ENCODE results near the gene ZNF608.

Gene ZNF608

GRCh38 chr5:124748687-124749594 is 2.5 kb upstream of the ZNF608 start:
- H3K4me3 ChIP-seq (ENCODE audit: low read length): peak overlapping the region; percentile 80
- no peaks in the 10 kb centered on the region for H3K36me3 ChIP-seq (ENCODE audit: control insufficient read depth, insufficient read depth, low read length)
- no peaks in the 10 kb centered on the region for H3K27me3 ChIP-seq (ENCODE audit: control insufficient read depth, insufficient read depth, low read length)
- H3K4me1 ChIP-seq (ENCODE audit: control insufficient read depth, insufficient read depth, low read length): peaks cover 3% of the 10 kb centered on the region
- peak overlapping the region; percentile 75 for H3K27ac ChIP-seq (ENCODE audit: low read depth, low read length)
- peak overlapping the region; percentile 38 for H3K9ac ChIP-seq (ENCODE audit: low read length)

- H3K9ac ChIP-seq (ENCODE audit: low read length): peak overlapping the region; percentile 66
- H3K27ac ChIP-seq (ENCODE audit: low read depth, low read length): peak overlapping the region; percentile 75
- peak overlapping the region; percentile 80 for H3K4me3 ChIP-seq (ENCODE audit: low read length)
- no peaks in the 10 kb centered on the region for H3K27me3 ChIP-seq (ENCODE audit: control insufficient read depth, insufficient read depth, low read length)
- peaks cover 3% of the 10 kb centered on the region for H3K4me1 ChIP-seq (ENCODE audit: control insufficient read depth, insufficient read depth, low read length)
- H3K36me3 ChIP-seq (ENCODE audit: control insufficient read depth, insufficient read depth, low read length): no peaks in the 10 kb centered on the region
Measured at GRCh38 chr5:124747791-124748686, 1.6 kb upstream of the ZNF608 start.

GRCh38 chr5:124746916-124747790 is 714 bp upstream of the ZNF608 start:
- Histone ChIP-seq H3K27ac (ENCODE audit: low read depth, low read length) (peak overlapping the region; percentile 75), H3K9ac (ENCODE audit: low read length) (peak overlapping the region; percentile 66), H3K4me3 (ENCODE audit: low read length) (peak overlapping the region; percentile 80), H3K4me1 (ENCODE audit: control insufficient read depth, insufficient read depth, low read length) (peaks cover 6% of the 10 kb centered on the region), H3K27me3 (ENCODE audit: control insufficient read depth, insufficient read depth, low read length) (no peaks in the 10 kb centered on the region), H3K36me3 (ENCODE audit: control insufficient read depth, insufficient read depth, low read length) (no peaks in the 10 kb centered on the region)

GRCh38 chr5:124745007-124745927 is 1.2 kb downstream of the ZNF608 start:
- Histone ChIP-seq H3K27ac (ENCODE audit: low read depth, low read length) (peak overlapping the region; percentile 75), H3K27me3 (ENCODE audit: control insufficient read depth, insufficient read depth, low read length) (no peaks in the 10 kb centered on the region), H3K9ac (ENCODE audit: low read length) (peak overlapping the region; percentile 5), H3K36me3 (ENCODE audit: control insufficient read depth, insufficient read depth, low read length) (no peaks in the 10 kb centered on the region), H3K4me3 (ENCODE audit: low read length) (peak overlapping the region; percentile 80), H3K4me1 (ENCODE audit: control insufficient read depth, insufficient read depth, low read length) (peaks cover 10% of the 10 kb centered on the region)

- H3K9ac ChIP-seq (ENCODE audit: low read length): peak overlapping the region; percentile 54
- H3K4me1 ChIP-seq (ENCODE audit: control insufficient read depth, insufficient read depth, low read length): peaks cover 9% of the 10 kb centered on the region
- no peaks in the 10 kb centered on the region for H3K36me3 ChIP-seq (ENCODE audit: control insufficient read depth, insufficient read depth, low read length)
- H3K27ac ChIP-seq (ENCODE audit: low read depth, low read length): peak overlapping the region; percentile 75
- no peaks in the 10 kb centered on the region for H3K27me3 ChIP-seq (ENCODE audit: control insufficient read depth, insufficient read depth, low read length)
- peak overlapping the region; percentile 64 for H3K4me3 ChIP-seq (ENCODE audit: low read length)
Measured at GRCh38 chr5:124744170-124744971, 2.1 kb downstream of the ZNF608 start.

GRCh38 chr5:124743602-124744169 is 2.8 kb downstream of the ZNF608 start:
- H3K9ac ChIP-seq (ENCODE audit: low read length): peak overlapping the region; percentile 54
- peak overlapping the region; percentile 64 for H3K4me3 ChIP-seq (ENCODE audit: low read length)
- peak overlapping the region; percentile 75 for H3K27ac ChIP-seq (ENCODE audit: low read depth, low read length)
- H3K27me3 ChIP-seq (ENCODE audit: control insufficient read depth, insufficient read depth, low read length): no peaks in the 10 kb centered on the region
- peaks cover 10% of the 10 kb centered on the region for H3K4me1 ChIP-seq (ENCODE audit: control insufficient read depth, insufficient read depth, low read length)
- no peaks in the 10 kb centered on the region for H3K36me3 ChIP-seq (ENCODE audit: control insufficient read depth, insufficient read depth, low read length)

- no peaks in the 10 kb centered on the region for H3K36me3 ChIP-seq (ENCODE audit: control insufficient read depth, insufficient read depth, low read length)
- H3K9ac ChIP-seq (ENCODE audit: low read length): no peak overlapping the region
- H3K4me1 ChIP-seq (ENCODE audit: control insufficient read depth, insufficient read depth, low read length): peaks cover 15% of the 10 kb centered on the region
Measured at GRCh38 chr5:124742983-124743601, 3.3 kb downstream of the ZNF608 start.

GRCh38 chr5:124742521-124742920 is 3.9 kb downstream of the ZNF608 start:
- no peak overlapping the region for H3K9ac ChIP-seq (ENCODE audit: low read length)
- H3K4me3 ChIP-seq (ENCODE audit: low read length): peak overlapping the region; percentile 64
- no peaks in the 10 kb centered on the region for H3K27me3 ChIP-seq (ENCODE audit: control insufficient read depth, insufficient read depth, low read length)
- peaks cover 18% of the 10 kb centered on the region for H3K4me1 ChIP-seq (ENCODE audit: control insufficient read depth, insufficient read depth, low read length)
- H3K36me3 ChIP-seq (ENCODE audit: control insufficient read depth, insufficient read depth, low read length): no peaks in the 10 kb centered on the region
- peak overlapping the region; percentile 75 for H3K27ac ChIP-seq (ENCODE audit: low read depth, low read length)

More at GRCh38 chr5:124742983-124743601, 3.3 kb downstream of the ZNF608 start:
- H3K27me3 ChIP-seq (ENCODE audit: control insufficient read depth, insufficient read depth, low read length): no peaks in the 10 kb centered on the region
- H3K4me3 ChIP-seq (ENCODE audit: low read length): peak overlapping the region; percentile 64
- H3K27ac ChIP-seq (ENCODE audit: low read depth, low read length): peak overlapping the region; percentile 75

GRCh38 chr5:124741711-124742496 is 4.5 kb downstream of the ZNF608 start:
- no peaks in the 10 kb centered on the region for H3K27me3 ChIP-seq (ENCODE audit: control insufficient read depth, insufficient read depth, low read length)
- H3K9ac ChIP-seq (ENCODE audit: low read length): no peak overlapping the region
- H3K36me3 ChIP-seq (ENCODE audit: control insufficient read depth, insufficient read depth, low read length): no peaks in the 10 kb centered on the region
- peaks cover 18% of the 10 kb centered on the region for H3K4me1 ChIP-seq (ENCODE audit: control insufficient read depth, insufficient read depth, low read length)
- H3K4me3 ChIP-seq (ENCODE audit: low read length): peak overlapping the region; percentile 64
- no peak overlapping the region for H3K27ac ChIP-seq (ENCODE audit: low read depth, low read length)
